GM10266 (cell line): ENCODE results near the gene SLC24A3.
"Not testable (repeated sequence)": the region's sequence is repeated elsewhere in the genome, so short reads cannot be mapped to it uniquely, and the experiment has no call there.

Experiments
- DNase-seq: peaks from one replicate; pipeline ENCODE4 v3.0.0; 2012; ENCODE audit errors: extremely low spot score
- TF ChIP-seq, protein P1 (sequence below): IDR thresholded peaks from 2 replicates; pipeline ENCODE4 v1.5.1; 2012; ENCODE audit warnings: mild to moderate bottlenecking, low read depth; ENCODE audit not compliant: control insufficient read depth, insufficient read depth; ENCODE audit errors: missing control alignments

SLC24A3 gene

DNA sequence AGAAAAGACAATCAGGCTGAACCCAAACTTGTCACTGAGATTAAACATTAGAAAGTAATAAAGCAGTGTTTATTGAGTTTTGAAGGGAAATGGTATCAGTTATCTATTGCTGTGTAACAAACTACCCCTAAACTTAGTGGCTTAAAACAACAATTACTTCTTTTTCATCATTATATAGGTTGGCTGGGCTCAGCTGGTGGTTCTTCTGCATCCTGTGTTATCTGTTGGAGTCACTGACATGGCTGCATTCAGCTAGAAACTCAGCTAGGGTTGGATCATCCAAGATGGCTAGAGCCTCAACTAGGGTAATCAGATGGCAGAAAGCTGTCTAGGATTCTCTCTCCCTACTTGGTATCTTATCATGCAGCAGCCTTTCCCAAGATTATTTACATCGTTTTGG is 533.1 kb downstream of the SLC24A3 start:
- DNase-seq = no peak

DNA sequence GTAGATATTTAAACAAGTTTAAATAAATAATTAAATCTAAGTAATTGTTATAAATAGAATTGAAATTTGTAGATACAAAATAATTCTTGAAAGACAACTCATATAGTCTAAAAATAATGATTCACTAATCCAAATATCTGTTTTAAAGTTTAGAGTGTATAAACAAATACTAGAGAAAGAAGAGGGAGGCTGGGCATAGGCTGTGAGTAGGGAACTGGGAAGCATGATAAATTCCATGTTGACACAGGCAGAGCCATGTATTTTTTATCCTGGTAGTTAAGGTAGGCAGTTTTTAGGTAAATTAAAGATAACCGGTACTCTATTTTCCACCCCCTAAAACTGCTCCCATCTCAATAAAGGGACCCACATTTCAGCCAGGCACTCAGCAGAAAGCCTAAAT is 534.0 kb downstream of the SLC24A3 start:
- no peak for DNase-seq
- TF ChIP-seq, protein P1, sequence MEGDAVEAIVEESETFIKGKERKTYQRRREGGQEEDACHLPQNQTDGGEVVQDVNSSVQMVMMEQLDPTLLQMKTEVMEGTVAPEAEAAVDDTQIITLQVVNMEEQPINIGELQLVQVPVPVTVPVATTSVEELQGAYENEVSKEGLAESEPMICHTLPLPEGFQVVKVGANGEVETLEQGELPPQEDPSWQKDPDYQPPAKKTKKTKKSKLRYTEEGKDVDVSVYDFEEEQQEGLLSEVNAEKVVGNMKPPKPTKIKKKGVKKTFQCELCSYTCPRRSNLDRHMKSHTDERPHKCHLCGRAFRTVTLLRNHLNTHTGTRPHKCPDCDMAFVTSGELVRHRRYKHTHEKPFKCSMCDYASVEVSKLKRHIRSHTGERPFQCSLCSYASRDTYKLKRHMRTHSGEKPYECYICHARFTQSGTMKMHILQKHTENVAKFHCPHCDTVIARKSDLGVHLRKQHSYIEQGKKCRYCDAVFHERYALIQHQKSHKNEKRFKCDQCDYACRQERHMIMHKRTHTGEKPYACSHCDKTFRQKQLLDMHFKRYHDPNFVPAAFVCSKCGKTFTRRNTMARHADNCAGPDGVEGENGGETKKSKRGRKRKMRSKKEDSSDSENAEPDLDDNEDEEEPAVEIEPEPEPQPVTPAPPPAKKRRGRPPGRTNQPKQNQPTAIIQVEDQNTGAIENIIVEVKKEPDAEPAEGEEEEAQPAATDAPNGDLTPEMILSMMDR = no peak

More for the DNA sequence above, 533.1 kb downstream of the SLC24A3 start:
- TF ChIP-seq, protein P1 = no peak

DNA sequence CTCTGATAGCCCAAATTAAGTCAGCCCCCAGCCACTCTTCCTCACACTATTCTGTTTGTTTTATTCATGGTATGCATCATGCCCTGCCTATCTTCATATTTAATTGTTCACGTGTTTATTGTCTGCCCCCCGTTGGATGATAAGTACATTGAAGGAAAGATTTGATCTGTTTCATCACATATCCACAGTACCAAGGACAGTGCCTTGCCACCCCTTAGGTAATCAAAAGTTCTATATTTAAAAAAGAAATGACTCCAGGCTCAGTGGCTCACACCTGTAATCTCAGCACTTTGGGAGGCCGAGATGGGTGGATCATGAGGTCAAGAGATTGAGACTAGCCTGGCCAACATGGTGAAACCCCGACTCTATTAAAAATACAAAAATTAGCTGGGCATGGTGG is 535.5 kb downstream of the SLC24A3 start:
- no peak for DNase-seq
- TF ChIP-seq, protein P1 = no peak

DNA sequence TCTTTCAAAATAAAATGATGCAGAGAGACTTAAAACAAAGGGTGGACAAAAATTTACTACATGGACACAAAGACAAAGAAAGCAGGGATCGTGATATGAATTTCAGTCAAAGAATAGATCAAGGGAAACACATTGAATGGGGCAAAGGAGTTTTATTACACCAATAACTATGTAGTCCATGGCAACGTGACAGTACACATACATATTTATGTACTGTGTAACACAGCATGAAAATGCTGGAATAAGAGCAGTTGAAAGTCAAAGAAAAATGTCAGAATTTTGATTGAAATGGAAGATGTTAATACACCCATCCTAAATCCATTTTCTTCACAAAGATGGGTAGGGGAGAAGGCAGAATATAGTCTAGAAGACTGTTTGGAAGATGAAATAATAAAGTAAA is 536.2 kb downstream of the SLC24A3 start:
- DNase-seq = no peak
- TF ChIP-seq, protein P1 = no peak

DNA sequence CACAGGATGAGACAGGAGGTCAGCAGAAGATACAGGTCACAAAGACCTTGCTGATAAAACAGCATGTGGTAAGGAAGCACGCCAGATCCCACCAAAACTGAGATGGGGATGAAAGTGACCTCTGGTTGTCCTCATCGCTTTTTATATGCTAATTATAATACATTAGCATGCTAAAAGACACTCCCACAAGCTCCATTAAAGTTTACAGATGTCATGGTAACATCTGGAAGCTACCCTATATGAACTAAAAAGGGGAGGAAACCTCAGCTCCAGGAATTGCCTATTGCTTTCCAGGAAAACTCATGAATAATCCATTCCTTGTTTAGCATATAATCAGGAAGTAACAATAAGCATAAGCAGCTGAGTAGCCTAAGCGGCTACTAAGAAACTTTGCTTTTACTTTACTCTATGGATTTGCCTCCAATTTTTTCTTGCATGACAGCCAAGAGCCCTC is 537.2 kb downstream of the SLC24A3 start:
- no peak for DNase-seq
- TF ChIP-seq, protein P1 = no peak

DNA sequence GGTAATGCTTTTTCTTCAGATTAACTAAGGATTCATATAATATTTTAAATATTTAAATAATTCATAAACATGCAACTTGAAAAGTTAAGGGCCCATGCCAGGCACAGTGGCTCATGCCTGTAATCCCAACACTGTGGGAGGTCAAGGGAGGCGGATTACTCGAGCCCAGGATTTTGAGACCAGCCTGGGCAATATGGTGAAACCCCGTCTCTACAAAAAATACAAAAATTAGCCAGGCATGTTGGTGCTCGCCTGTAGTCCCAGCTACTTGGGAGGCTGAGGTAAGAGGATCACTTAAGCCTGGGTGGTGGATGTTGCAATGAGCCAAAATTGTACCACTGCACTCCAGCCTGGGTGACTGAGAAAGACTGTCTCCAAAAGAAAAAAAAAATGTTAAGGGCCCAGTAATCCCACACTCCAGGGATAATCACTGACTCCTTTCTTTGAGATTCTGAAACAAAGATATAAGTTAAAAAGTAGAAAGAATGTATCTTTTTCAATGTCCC is 537.7 kb downstream of the SLC24A3 start:
- no peak for DNase-seq
- TF ChIP-seq, protein P1 = no peak

DNA sequence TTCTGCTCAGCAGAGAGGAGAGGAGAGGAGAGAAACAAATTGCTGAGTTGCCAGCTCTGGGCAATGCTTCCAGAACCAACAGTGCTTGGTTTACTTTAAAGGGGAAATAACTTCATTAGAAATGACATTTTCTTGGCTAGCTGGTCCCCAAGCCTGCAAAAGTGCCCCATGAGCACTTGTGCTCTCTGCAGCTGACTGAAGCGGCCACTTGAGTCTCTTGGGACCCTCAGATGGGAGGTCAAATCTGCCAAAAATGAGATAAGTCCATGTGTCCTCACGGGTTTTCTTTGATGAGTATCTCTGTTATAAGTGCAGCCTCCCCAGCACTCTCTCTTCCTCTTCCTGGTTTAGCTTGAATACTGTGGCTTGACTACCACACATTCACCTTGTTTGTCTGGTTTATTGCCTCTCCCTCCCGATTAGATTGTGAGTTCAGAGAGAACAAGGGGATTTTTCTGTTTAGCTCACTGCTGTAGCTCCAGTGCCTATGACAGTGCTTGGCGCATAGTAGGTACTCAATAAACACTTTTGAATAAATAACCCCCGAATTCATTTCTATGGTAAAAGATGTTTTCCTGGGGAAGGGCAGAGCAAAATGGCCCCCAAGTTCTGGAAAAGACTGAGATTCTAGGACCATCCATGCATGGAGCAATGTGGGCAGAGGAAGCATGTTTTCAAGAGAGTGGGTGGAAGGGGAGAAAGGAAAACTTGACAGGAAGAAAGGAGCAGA is 538.6 kb downstream of the SLC24A3 start:
- DNase-seq = peak; percentile 16
- TF ChIP-seq, protein P1 = no peak

DNA sequence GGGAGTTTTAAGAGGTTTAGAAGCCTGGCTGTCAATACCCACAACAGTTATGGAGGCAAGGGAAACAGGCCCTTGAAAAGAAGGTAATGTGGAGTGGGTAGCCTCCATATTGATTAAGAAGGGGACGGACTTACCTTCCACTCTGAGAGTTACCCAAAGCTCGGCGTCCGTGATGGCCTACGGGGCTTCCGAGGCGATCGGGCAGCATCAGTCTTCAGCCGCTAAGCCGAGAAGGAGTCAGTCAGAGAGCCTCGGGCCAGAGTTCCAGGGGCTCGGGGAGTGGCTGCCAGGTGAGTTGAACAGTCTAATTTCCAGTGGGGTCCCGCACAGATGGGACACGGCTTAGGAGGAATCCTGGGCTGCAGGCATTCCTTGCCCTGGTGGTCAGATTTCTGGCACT is 541.8 kb downstream of the SLC24A3 start:
- not testable (repeated sequence) for DNase-seq
